ENCODE measurements around the gene CYB5A.
"Not testable (repeated sequence)": the region's sequence is repeated elsewhere in the genome, so short reads cannot be mapped to it uniquely, and the experiment has no call there.

Gene CYB5A

GRCh38 chr18:74331404-74331803, 39.6 kb upstream of the CYB5A start:
- no peak overlapping the region for H2AFZ ChIP-seq (ENCODE audit: low read length)
- H3K9me2 ChIP-seq (replicated peaks; ENCODE audit: insufficient read depth, low read length): no peaks in the 10 kb centered on the region
- H3K4me2 ChIP-seq (ENCODE audit: low read depth, low read length): no peak overlapping the region
- H3K27ac ChIP-seq (ENCODE audit: low read length): no peak overlapping the region
- H4K20me1 ChIP-seq (ENCODE audit: insufficient read depth, low read length): no peaks in the 10 kb centered on the region
- H3K4me3 ChIP-seq (ENCODE audit: low read length): no peak overlapping the region
- no peaks in the 10 kb centered on the region for H3F3A ChIP-seq (ENCODE audit: insufficient read depth, low read length)
- H3K79me2 ChIP-seq (ENCODE audit: low read length): no peaks in the 10 kb centered on the region
- H3K9ac ChIP-seq (ENCODE audit: low read length): no peak overlapping the region
- no peaks in the 10 kb centered on the region for H3K9me3 ChIP-seq (replicated peaks; ENCODE audit: insufficient read depth, low read length)
- no peak for TF ChIP-seq EZH2 (optimal IDR thresholded peaks at IDR 0.05; ENCODE audit: low read depth, low read length)
- peak; percentile 32 for TF ChIP-seq CTCF (IDR thresholded peaks at IDR 0.05; ENCODE audit: low read length)
- H3K27me3 ChIP-seq (replicated peaks; ENCODE audit: insufficient read depth, low read length): no peaks in the 10 kb centered on the region
- peak; percentile 19 for DNase-seq
- H3K4me1 ChIP-seq (ENCODE audit: low read length): peaks cover 6% of the 10 kb centered on the region
- no peaks in the 10 kb centered on the region for H3K36me3 ChIP-seq (replicated peaks; ENCODE audit: insufficient read depth, low read length)

- peaks cover 6% of the 10 kb centered on the region for H3K4me1 ChIP-seq (ENCODE audit: low read length)
- H3F3A ChIP-seq (ENCODE audit: insufficient read depth, low read length): no peaks in the 10 kb centered on the region
- no peak overlapping the region for H3K4me3 ChIP-seq (ENCODE audit: low read length)
- no peak for DNase-seq
- H3K4me2 ChIP-seq (ENCODE audit: low read depth, low read length): no peak overlapping the region
- no peak overlapping the region for H2AFZ ChIP-seq (ENCODE audit: low read length)
- no peaks in the 10 kb centered on the region for H4K20me1 ChIP-seq (ENCODE audit: insufficient read depth, low read length)
- no peaks in the 10 kb centered on the region for H3K79me2 ChIP-seq (ENCODE audit: low read length)
- no peak overlapping the region for H3K9ac ChIP-seq (ENCODE audit: low read length)
- H3K27ac ChIP-seq (ENCODE audit: low read length): no peak overlapping the region
- no peak for TF ChIP-seq CTCF (IDR thresholded peaks at IDR 0.05; ENCODE audit: low read length)
- TF ChIP-seq EZH2phosphoT487 (IDR thresholded peaks at IDR 0.05; ENCODE audit: low read length): no peak
- no peaks in the 10 kb centered on the region for H3K36me3 ChIP-seq (replicated peaks; ENCODE audit: insufficient read depth, low read length)
- no peaks in the 10 kb centered on the region for H3K9me3 ChIP-seq (replicated peaks; ENCODE audit: insufficient read depth, low read length)
- H3K9me2 ChIP-seq (replicated peaks; ENCODE audit: insufficient read depth, low read length): no peaks in the 10 kb centered on the region
- H3K27me3 ChIP-seq (replicated peaks; ENCODE audit: insufficient read depth, low read length): no peaks in the 10 kb centered on the region
Observed at GRCh38 chr18:74329688-74330205, 38.0 kb upstream of the CYB5A start.

- Histone ChIP-seq H3K36me3 (replicated peaks; ENCODE audit: insufficient read depth, low read length) (no peaks in the 10 kb centered on the region), H3K9me2 (replicated peaks; ENCODE audit: insufficient read depth, low read length) (no peaks in the 10 kb centered on the region), H3K27me3 (replicated peaks; ENCODE audit: insufficient read depth, low read length) (no peaks in the 10 kb centered on the region), H3K9me3 (replicated peaks; ENCODE audit: insufficient read depth, low read length) (no peaks in the 10 kb centered on the region), H2AFZ (ENCODE audit: low read length) (no peak overlapping the region), H3K9ac (ENCODE audit: low read length) (no peak overlapping the region), H3K79me2 (ENCODE audit: low read length) (no peaks in the 10 kb centered on the region), H3F3A (ENCODE audit: insufficient read depth, low read length) (no peaks in the 10 kb centered on the region), H3K4me2 (ENCODE audit: low read depth, low read length) (no peak overlapping the region), H4K20me1 (ENCODE audit: insufficient read depth, low read length) (no peaks in the 10 kb centered on the region), H3K27ac (ENCODE audit: low read length) (no peak overlapping the region), H3K4me3 (ENCODE audit: low read length) (no peak overlapping the region), H3K4me1 (ENCODE audit: low read length) (no peaks in the 10 kb centered on the region)
- no peak for TF ChIP-seq EZH2 (optimal IDR thresholded peaks at IDR 0.05; ENCODE audit: low read depth, low read length)
- no peak for TF ChIP-seq CTCF (IDR thresholded peaks at IDR 0.05; ENCODE audit: low read length)
- no peak for TF ChIP-seq EZH2phosphoT487 (IDR thresholded peaks at IDR 0.05; ENCODE audit: low read length)
- DNase-seq: no peak
Observed at GRCh38 chr18:74328206-74328605, 36.4 kb upstream of the CYB5A start.

GRCh38 chr18:74326791-74327190, 35.0 kb upstream of the CYB5A start:
- H4K20me1 ChIP-seq (ENCODE audit: insufficient read depth, low read length); H2AFZ ChIP-seq (ENCODE audit: low read length); H3K9ac ChIP-seq (ENCODE audit: low read length); H3K79me2 ChIP-seq (ENCODE audit: low read length); H3K4me1 ChIP-seq (ENCODE audit: low read length); H3K9me3 ChIP-seq (replicated peaks; ENCODE audit: insufficient read depth, low read length); H3K9me2 ChIP-seq (replicated peaks; ENCODE audit: insufficient read depth, low read length); H3K36me3 ChIP-seq (replicated peaks; ENCODE audit: insufficient read depth, low read length); H3K4me2 ChIP-seq (ENCODE audit: low read depth, low read length); H3K27ac ChIP-seq (ENCODE audit: low read length); DNase-seq; H3K4me3 ChIP-seq (ENCODE audit: low read length); H3F3A ChIP-seq (ENCODE audit: insufficient read depth, low read length); H3K27me3 ChIP-seq (replicated peaks; ENCODE audit: insufficient read depth, low read length): not testable (repeated sequence)
